ENCODE results near the gene SRGAP2C.
"Not testable (repeated sequence)": the region's sequence is repeated elsewhere in the genome, so short reads cannot be mapped to it uniquely, and the experiment has no call there.

DNA sequence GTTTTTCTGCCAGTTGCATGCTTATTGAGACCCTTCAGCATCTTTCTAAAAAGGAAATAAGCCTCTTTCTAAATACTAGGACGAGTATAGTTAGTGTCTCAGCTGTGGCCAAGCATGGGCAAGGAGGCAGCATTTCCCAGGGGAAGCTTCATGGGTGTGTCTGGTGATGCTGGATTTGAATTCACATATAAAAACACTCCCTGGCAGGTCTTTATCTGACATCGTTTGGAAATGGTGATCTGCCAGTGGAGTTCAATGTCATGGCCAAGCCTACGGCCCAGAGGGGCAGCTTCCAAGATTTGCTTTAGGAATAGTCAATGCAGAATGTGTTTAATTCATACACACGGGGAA lies 94.7 kb downstream of the SRGAP2C start:
- TF ChIP-seq, protein P1, sequence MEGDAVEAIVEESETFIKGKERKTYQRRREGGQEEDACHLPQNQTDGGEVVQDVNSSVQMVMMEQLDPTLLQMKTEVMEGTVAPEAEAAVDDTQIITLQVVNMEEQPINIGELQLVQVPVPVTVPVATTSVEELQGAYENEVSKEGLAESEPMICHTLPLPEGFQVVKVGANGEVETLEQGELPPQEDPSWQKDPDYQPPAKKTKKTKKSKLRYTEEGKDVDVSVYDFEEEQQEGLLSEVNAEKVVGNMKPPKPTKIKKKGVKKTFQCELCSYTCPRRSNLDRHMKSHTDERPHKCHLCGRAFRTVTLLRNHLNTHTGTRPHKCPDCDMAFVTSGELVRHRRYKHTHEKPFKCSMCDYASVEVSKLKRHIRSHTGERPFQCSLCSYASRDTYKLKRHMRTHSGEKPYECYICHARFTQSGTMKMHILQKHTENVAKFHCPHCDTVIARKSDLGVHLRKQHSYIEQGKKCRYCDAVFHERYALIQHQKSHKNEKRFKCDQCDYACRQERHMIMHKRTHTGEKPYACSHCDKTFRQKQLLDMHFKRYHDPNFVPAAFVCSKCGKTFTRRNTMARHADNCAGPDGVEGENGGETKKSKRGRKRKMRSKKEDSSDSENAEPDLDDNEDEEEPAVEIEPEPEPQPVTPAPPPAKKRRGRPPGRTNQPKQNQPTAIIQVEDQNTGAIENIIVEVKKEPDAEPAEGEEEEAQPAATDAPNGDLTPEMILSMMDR (IDR thresholded peaks at IDR 0.05), result not testable (repeated sequence)
- TF ChIP-seq ZFX (IDR thresholded peaks at IDR 0.05; ENCODE audit: borderline replicate concordance), result not testable (repeated sequence)
